ENCODE measurements around the gene TMBIM4.

Gene TMBIM4

GRCh38 chr12:66168410-66168809 is 1.4 kb downstream of the TMBIM4 start:
- no peak for TF ChIP-seq CTCF (IDR thresholded peaks at IDR 0.05)

- no peak for TF ChIP-seq CTCF (IDR thresholded peaks at IDR 0.05)
Measured at GRCh38 chr12:66166561-66166960, 3.2 kb downstream of the TMBIM4 start.

- TF ChIP-seq CTCF (IDR thresholded peaks at IDR 0.05), result no peak
Measured at GRCh38 chr12:66165141-66165540, 4.7 kb downstream of the TMBIM4 start.

GRCh38 chr12:66164349-66164821 is 5.4 kb downstream of the TMBIM4 start:
- no peak for TF ChIP-seq CTCF (IDR thresholded peaks at IDR 0.05)

GRCh38 chr12:66163289-66163688 is 6.5 kb downstream of the TMBIM4 start:
- no peak for TF ChIP-seq CTCF (IDR thresholded peaks at IDR 0.05)

GRCh38 chr12:66162701-66163100 is 7.1 kb downstream of the TMBIM4 start:
- no peak for TF ChIP-seq CTCF (IDR thresholded peaks at IDR 0.05)

- no peak for TF ChIP-seq CTCF (IDR thresholded peaks at IDR 0.05)
Measured at GRCh38 chr12:66160704-66161103, 9.1 kb downstream of the TMBIM4 start.

- no peak for TF ChIP-seq CTCF (IDR thresholded peaks at IDR 0.05)
Measured at GRCh38 chr12:66159123-66159522, 10.7 kb downstream of the TMBIM4 start.

Data from LNCAP (cell line).